GM21528 (cell line): ENCODE data around the gene TOMM40L.
A peak's percentile ranks its signal among the peaks of the same experiment; 100 is the strongest.

ENCODE experiments used
- ATAC-seq: cut with Tn5 transposase; IDR thresholded peaks from one replicate; pipeline ENCODE4 v1.9.1; 2021; ENCODE audit warnings: mild to moderate bottlenecking, moderate library complexity; ENCODE audit not compliant: unreplicated experiment, low FRiP score

The TOMM40L gene

GRCh38 chr1:161225534-161226319 is at the start of gene TOMM40L:
TSS of gene TOMM40L (plus strand) at chr1:161226060. CDS start at chr1:161226490, 430 bp downstream.
- ATAC-seq = peak; percentile 94

- ATAC-seq = no peak
Measured at GRCh38 chr1:161176468-161177111, 49.3 kb upstream of the TOMM40L start.

GRCh38 chr1:161177112-161177935 is 48.5 kb upstream of the TOMM40L start, which contains the start of gene B4GALT3:
TSS of gene B4GALT3 (minus strand) at chr1:161177507. CDS start at chr1:161176060, 1,447 bp downstream.
- ATAC-seq = peak; percentile 83

GRCh38 chr1:161177936-161178244 is 48.0 kb upstream of the TOMM40L start:
- no peak for ATAC-seq

- ATAC-seq = no peak
Measured at GRCh38 chr1:161179698-161180097, 46.2 kb upstream of the TOMM40L start.

- no peak for ATAC-seq
Measured at GRCh38 chr1:161180639-161181038, 45.2 kb upstream of the TOMM40L start.

- no peak for ATAC-seq
Measured at GRCh38 chr1:161182214-161182613, 43.6 kb upstream of the TOMM40L start.

- ATAC-seq = peak; percentile 52
Measured at GRCh38 chr1:161185282-161185682, 40.6 kb upstream of the TOMM40L start.

- peak; percentile 27 for ATAC-seq
Measured at GRCh38 chr1:161185732-161186311, 40.0 kb upstream of the TOMM40L start.

- ATAC-seq = no peak
Measured at GRCh38 chr1:161187311-161187710, 38.5 kb upstream of the TOMM40L start.

- no peak for ATAC-seq
Measured at GRCh38 chr1:161188381-161188780, 37.5 kb upstream of the TOMM40L start.

GRCh38 chr1:161189036-161189435 is 36.8 kb upstream of the TOMM40L start:
- ATAC-seq = no peak

GRCh38 chr1:161190962-161191521 is 34.8 kb upstream of the TOMM40L start:
- ATAC-seq = no peak

GRCh38 chr1:161191971-161192370 is 33.9 kb upstream of the TOMM40L start:
- no peak for ATAC-seq

GRCh38 chr1:161192476-161193465 is 33.1 kb upstream of the TOMM40L start:
- ATAC-seq = no peak

- ATAC-seq = no peak
Measured at GRCh38 chr1:161193561-161194235, 32.2 kb upstream of the TOMM40L start.

GRCh38 chr1:161195171-161195570 is 30.7 kb upstream of the TOMM40L start:
- peak; percentile 58 for ATAC-seq

GRCh38 chr1:161196111-161196510 is 29.7 kb upstream of the TOMM40L start:
- no peak for ATAC-seq
